Transverse colon (tissue), 4 donors: Measurements from ENCODE around the gene ENDOV.

Source experiments
- EP300 ChIP-seq: sonication (generic); formaldehyde crosslinking; IDR thresholded peaks from one replicate; pipeline ENCODE4 v1.6.1; 2017; ENCODE audit warnings: antibody characterized with exemption, low read depth
- POLR2A ChIP-seq: fragments of 450-650 bp; IDR thresholded peaks from one replicate; pipeline ENCODE4 v1.6.1; 2016; ENCODE audit warnings: antibody characterized with exemption, mild to moderate bottlenecking, moderate library complexity
- POLR2AphosphoS5 ChIP-seq, 3 donors: sonication (generic); formaldehyde crosslinking; IDR thresholded peaks; one replicate each; pipeline ENCODE4 v1.6.1; 2016; ENCODE audit warnings: antibody characterized with exemption in 3 of 3
- TF ChIP-seq, protein P1 (sequence below), 5 experiments: fragments of 200-600 bp in 3 of 5; fragments of 450-650 bp in 2 of 5; sonication (generic) in 3 of 5; IDR thresholded peaks; 1 replicate in 2 of 5; 2 replicates in 3 of 5; pipeline ENCODE4 v1.5.1; 2016 to 2017; ENCODE audit warnings: antibody characterized with exemption in 5 of 5, inconsistent platforms in 3 of 5, mild to moderate bottlenecking in 2 of 5, moderate library complexity in 1 of 5

DNA sequence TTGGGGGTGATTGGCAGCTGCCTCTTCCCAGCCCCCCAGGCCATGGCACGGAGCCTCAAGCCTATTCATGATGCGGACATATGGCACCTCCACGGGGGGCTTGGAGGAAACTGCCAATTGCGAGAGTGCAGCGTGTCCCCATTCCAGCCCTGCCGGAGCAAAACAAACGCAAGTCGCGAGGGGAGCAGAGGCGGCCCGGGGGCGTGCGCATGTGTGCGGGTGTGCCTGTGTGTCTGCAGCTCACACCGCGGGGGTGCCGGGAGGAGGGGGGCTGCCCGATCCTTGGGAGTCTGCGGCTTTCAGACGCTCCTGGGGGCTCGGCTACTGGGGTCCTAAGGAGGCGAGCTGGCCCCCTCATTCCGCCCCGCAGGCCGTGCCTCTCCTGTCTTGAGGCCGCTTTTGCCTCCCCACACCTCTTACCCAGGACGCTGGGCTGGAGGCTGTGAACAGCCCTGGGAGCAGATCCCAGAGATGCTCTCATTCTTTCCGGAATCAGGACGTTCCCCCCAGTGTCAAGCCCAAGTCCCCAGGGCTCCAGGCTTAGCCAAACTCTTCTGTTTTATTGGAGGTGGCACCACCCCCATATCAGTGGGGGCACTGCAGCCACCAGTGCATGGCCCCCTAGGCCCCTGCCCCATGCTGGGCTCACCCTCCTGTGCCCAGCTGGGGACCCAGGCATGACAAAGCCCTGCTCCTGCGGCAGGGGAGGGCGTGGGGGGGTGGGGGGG, 29.1 kb downstream of the ENDOV start:
- TF ChIP-seq, protein P1, sequence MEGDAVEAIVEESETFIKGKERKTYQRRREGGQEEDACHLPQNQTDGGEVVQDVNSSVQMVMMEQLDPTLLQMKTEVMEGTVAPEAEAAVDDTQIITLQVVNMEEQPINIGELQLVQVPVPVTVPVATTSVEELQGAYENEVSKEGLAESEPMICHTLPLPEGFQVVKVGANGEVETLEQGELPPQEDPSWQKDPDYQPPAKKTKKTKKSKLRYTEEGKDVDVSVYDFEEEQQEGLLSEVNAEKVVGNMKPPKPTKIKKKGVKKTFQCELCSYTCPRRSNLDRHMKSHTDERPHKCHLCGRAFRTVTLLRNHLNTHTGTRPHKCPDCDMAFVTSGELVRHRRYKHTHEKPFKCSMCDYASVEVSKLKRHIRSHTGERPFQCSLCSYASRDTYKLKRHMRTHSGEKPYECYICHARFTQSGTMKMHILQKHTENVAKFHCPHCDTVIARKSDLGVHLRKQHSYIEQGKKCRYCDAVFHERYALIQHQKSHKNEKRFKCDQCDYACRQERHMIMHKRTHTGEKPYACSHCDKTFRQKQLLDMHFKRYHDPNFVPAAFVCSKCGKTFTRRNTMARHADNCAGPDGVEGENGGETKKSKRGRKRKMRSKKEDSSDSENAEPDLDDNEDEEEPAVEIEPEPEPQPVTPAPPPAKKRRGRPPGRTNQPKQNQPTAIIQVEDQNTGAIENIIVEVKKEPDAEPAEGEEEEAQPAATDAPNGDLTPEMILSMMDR (IDR thresholded peaks at IDR 0.05) = no peak
- TF ChIP-seq POLR2A = no peak
- TF ChIP-seq POLR2AphosphoS5 (IDR thresholded peaks at IDR 0.05) = no peak
- no peak for TF ChIP-seq EP300
